ENCODE measurements around the gene TPCN2.

The TPCN2 gene

DNA sequence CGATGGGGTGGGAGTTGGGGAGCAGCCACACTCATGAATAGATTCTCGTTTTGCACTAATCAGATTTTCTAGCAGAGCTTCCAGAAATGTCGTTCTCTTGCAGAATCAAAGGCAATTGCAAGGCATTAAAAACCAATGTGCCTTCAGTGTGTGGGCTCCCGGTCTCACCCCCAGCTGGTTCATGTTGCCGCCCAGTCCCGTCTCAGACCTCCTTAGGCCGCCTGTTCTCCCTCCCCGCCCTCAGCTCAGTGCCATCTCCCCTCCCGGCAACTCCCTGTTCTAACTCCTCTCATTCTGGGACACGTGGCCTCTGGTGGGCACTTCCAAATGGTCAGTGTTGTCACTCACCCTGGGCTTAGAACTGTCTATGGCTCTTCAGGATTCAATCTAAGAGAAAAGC, 64.5 kb downstream of the TPCN2 start:
- no peak for DNase-seq (ENCODE audit: low spot score)

DNA sequence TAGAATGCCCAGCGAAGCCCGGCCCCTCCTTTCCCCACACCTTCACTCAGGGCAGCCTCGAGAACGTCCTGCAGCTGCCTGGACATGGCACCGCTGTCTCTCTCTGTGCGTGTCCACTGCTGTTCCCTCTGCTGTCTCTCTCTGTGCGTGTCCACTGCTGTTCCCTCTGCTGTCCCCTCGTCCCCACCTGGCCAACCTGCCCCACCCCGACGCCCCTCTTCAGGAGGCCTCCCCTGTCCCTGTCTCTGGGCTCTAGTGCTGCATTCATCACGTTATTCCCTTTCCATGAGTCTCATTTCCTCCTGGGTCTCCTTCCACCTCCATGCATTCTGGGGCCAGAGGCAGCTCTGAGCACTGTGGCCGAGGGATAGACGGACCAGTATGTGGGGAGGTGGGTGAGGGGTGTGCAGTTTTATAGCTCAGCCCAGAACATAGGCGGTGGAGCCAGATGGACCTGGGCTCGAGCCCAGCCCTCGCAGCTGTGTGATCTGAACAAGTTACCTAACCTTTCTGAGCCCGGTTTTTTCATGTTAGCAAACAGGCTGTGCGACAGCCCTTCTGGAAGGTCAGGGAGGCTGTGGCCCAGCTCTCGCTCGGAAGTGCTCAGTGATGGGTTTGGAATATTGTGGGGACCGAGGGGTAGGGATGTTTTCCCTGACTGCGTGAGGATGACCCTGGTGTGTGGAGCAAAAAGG, 65.1 kb downstream of the TPCN2 start:
- no peak for DNase-seq (ENCODE audit: low spot score)

GRCh38 chr11:69114362-69114761, 65.6 kb downstream of the TPCN2 start:
- DNase-seq (ENCODE audit: low spot score): no peak

- DNase-seq (ENCODE audit: low spot score): no peak
Measured at GRCh38 chr11:69114811-69115523, 66.2 kb downstream of the TPCN2 start.

DNA sequence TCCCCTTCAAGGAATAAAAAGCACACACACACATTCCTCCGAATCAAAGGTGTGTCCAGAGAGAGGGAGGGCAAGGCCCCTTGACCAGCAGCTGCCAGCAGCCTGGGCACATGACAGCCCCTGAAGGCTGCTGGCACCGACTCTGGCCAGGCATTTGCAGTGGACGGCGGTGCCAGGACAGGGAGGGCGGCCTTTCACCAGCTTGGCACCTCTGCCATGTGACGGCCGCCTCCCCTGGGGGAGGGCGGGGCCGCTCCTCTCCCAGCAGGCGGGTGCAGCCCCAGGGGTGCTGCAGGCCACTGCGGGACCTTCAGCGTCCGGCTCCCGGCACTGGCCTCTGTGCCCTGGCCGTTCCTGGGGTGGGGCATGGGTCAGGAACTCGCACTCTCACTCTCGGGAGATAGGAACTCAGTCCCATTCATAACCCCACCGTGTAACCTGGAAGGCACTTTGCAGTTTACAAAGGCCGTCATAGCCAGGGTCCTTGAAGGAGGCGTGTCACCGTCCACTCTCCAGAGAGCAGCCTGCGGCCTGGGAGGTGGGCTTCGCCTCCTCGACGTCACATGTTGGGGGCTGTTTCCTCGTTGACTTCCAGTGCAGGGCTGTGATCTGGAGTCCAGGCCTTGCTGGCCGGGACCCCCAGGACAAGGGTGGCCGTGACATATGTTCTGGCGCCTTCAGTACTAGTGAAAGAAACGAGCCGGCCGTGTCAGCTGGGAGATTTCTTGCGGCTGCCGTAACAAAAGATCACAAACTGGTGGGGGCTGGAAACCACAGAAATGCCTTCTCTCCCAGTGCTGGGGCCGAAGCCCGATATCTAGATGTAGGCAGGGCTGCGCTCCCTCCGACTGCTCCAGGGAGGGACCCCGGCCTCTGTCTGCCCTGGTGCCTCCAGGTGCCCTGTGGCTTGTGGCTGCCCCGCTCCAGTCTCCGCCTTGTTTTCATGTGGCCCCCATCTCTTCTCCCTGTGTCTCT, 67.1 kb downstream of the TPCN2 start:
- no peak for DNase-seq (ENCODE audit: low spot score)

DNA sequence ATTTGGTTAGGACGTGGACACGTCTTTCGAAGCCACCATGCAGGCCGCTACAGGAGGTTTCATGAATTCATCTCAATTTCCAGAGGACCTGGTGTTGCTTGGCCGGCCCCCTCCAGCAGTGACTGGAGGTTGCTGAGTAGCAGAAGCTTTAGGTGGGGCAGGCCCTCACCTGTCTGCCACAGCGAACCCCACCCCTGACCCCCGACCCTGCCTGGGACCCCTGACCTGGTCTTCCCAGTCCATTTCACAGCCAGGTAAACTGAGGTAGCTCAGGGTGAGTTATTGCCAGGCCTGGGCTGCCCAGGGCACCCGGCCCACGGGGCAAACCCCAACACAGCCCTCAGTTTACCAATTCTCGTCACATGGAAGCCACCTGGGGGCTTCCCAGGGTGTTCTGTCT, 67.9 kb downstream of the TPCN2 start:
- DNase-seq (ENCODE audit: low spot score): no peak

GRCh38 chr11:69119190-69119589, 70.5 kb downstream of the TPCN2 start:
- no peak for DNase-seq (ENCODE audit: low spot score)

- DNase-seq (ENCODE audit: low spot score): no peak
Measured at GRCh38 chr11:69120096-69120875, 71.6 kb downstream of the TPCN2 start.

DNA sequence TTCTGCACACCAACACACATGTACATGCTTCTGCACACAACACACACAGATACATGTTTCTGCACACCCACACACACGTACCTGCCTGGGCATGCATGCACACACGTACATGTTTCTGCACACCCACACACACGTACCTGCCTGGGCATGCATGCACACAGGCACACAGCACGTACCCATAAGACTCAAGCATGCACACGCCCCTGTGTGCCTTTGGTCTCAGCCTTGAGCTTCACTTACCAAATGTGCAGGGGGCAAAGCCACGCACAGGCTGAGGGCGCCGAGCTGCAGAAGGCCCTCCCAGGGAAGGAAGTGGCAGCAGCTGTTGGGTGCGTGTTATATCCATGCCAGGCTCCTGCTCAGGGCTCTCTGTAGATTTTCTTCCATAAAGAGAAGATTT, 72.3 kb downstream of the TPCN2 start:
- no peak for DNase-seq (ENCODE audit: low spot score)

DNA sequence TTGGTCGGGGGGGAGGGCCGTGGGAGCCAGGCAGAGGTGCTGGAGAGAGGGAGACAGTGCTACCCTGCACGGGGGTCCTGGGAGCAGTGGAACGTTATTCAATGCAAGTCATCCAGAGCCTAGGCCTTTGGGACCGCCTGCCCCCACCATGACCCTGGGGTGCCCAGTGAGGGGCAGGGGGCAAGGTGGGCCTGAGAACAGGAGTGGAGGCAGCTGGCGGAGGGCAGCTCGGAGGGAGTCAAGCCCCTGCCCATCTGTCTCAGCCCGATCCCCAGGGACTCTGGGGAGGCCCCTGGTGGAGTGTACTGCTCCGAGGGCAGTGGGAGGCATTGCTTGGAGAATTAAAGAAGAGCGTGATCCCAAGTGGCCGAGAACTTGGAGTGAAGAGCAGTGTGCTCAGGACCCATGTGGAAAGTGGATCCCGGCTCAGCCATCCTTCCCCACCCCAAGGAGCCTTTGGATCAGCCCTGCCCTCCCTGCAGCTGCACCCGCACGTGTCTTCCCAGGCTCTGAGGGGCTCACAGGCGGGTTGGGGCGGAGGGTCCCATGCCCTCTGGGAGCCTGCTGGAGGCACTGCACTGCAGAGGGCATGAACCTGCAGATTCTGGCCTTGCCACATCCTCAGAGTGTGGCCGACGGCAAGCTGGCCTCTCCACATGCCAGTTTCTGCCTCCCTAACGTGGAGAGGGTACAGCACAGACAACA, 73.0 kb downstream of the TPCN2 start:
- no peak for DNase-seq (ENCODE audit: low spot score)

- DNase-seq (ENCODE audit: low spot score): no peak
Measured at GRCh38 chr11:69122326-69122629, 73.5 kb downstream of the TPCN2 start.

- peak; percentile 25 for DNase-seq (ENCODE audit: low spot score)
Measured at GRCh38 chr11:69122630-69123431, 74.1 kb downstream of the TPCN2 start.

- no peak for DNase-seq (ENCODE audit: low spot score)
Measured at GRCh38 chr11:69123593-69124545, 75.1 kb downstream of the TPCN2 start.

GRCh38 chr11:69125861-69126260, 77.1 kb downstream of the TPCN2 start:
- no peak for DNase-seq (ENCODE audit: low spot score)

- DNase-seq (ENCODE audit: low spot score): peak; percentile 59
Measured at GRCh38 chr11:69126286-69126685, 77.6 kb downstream of the TPCN2 start.

- DNase-seq (ENCODE audit: low spot score): peak; percentile 21
Measured at GRCh38 chr11:69127081-69127850, 78.5 kb downstream of the TPCN2 start.

GRCh38 chr11:69127884-69128283, 79.2 kb downstream of the TPCN2 start:
- no peak for DNase-seq (ENCODE audit: low spot score)

DNA sequence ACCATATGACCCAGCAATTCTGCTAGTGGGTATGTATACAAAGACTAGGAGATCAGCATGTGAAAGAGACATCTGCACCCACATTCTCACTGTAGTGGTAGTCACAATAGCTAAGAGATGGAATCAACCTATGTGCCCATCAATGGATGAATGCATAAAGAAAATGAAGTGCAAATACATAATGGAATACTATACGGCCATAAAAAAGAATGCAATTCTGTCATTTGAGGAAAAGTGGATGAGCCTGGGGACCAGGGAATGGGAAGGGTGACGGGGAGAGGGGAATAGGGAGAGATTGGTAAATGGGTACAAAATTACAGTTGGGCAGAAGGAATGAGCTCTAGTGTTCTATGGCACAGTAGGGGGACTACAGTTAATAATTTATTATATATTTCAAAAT, 80.3 kb downstream of the TPCN2 start:
- no peak for DNase-seq (ENCODE audit: low spot score)

DNA sequence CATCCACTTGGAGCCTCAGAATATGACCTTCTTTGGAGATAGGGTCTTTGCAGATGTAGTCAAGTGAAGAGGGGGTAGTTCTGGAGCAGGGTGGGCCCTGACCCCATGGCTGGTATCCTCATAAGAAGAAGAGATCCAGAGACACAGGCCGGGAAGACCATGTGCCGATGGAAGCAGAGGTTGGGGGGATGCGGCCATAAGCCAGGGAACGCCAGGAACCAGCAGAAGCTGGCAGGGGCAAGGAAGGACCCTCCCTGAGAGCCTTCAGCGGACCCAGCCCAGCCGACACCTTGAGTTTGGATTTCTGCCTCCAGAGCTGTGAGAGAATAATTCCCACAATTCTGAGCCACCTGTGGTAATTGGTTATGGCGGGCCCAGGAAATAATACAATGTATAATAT, 80.9 kb downstream of the TPCN2 start:
- no peak for DNase-seq (ENCODE audit: low spot score)

All from cerebellar cortex (tissue), 1 donor.